ENCODE data around the gene CDK14.

DNA sequence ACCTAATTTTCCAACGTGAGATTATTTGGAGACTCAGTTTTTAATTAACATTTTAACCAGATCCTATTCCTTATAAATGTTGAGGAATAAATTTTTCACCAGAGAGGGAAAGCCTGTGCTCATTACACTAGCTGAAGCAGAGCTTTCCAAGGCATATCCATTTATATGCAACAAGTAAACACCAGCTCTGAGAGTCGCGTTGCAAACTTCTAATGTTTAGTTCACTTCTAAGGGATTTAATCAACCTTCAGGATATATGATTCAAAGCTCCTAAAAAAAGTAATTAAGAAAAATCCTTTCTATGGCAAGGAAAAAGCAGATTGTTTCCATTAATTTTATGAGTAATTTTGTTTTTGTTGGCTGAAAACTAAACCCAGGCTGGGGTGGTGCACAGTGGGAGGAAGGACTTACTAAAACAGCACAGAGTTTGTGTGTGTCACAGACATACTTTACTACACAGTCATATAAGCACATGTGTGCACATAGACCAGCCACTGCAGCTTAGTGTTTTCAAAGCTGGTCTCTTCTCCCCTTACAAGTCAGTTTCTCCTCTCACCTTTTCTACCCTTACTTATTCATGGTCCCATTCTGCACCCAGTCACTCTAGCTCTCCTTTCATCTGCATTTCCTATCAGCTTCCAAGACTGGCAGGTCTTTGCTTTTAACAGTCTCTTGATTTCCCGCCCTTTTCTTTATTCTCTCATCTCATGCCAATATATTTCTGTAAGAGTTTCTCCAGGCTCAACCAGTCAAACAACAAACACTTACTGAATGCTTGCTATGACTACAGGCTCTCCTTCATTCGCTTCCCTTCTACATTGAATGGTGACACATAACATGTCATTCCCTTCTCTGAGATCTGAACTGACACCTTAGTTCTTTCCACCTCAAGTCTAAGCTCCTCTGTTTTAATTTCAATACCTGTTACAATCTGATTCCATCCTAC lies 587.0 kb downstream of the CDK14 start:
- TF ChIP-seq, protein P1, sequence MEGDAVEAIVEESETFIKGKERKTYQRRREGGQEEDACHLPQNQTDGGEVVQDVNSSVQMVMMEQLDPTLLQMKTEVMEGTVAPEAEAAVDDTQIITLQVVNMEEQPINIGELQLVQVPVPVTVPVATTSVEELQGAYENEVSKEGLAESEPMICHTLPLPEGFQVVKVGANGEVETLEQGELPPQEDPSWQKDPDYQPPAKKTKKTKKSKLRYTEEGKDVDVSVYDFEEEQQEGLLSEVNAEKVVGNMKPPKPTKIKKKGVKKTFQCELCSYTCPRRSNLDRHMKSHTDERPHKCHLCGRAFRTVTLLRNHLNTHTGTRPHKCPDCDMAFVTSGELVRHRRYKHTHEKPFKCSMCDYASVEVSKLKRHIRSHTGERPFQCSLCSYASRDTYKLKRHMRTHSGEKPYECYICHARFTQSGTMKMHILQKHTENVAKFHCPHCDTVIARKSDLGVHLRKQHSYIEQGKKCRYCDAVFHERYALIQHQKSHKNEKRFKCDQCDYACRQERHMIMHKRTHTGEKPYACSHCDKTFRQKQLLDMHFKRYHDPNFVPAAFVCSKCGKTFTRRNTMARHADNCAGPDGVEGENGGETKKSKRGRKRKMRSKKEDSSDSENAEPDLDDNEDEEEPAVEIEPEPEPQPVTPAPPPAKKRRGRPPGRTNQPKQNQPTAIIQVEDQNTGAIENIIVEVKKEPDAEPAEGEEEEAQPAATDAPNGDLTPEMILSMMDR (IDR thresholded peaks at IDR 0.05; ENCODE audit: low read length) = no peak
- no peak for TF ChIP-seq EZH2 (IDR thresholded peaks at IDR 0.05; ENCODE audit: borderline replicate concordance, low read length)
